HepG2 (cell line): ENCODE data around the gene CAPZB. TPM values are rescaled to one million over a fixed set of nuclear protein-coding genes. Genes with fewer than 3 reads are reported as not detected.

ENCODE experiments used
- ATAC-seq: fragments of 200-7000 bp; cut with Tn5 transposase; 3 replicates; pipeline ENCODE4 v1.9.1; 2020; ENCODE audit warnings: mild to moderate bottlenecking, moderate library complexity
- BruUV-seq: library from RNA; stranded (reverse); fragments of 400-500 nt; replicated peaks from 2 replicates; lab custom pipeline; 2021; lab: Mats Ljungman, UMichigan
- CTCF ChIA-PET: fragments of 300-600 bp; formaldehyde crosslinking; extraction: SDS; loops from one replicate; lab custom pipeline; 2021; ENCODE audit warnings: low total read pairs, inconsistent platforms, low intra/inter-chr PET ratio; lab: Yijun Ruan, JAX
- POLR2A ChIA-PET: fragments of 350-600 bp; sonication (Branson Sonifier 250); formaldehyde crosslinking; loops from one replicate; lab custom pipeline; 2020; ENCODE audit warnings: antibody characterized with exemption, inconsistent platforms; lab: Yijun Ruan, JAX
- DNase-seq: peaks from one replicate; pipeline ENCODE4 v3.0.0-alpha.2; 2015; ENCODE audit warnings: low spot score
- FAIRE-seq: peaks from 3 replicates; lab custom pipeline; 2011; peaks lifted over from hg19 to GRCh38; lab: Jason Lieb, UNC
- H2AFZ ChIP-seq: one replicate; pipeline ENCODE4 v1.6.1; 2011; ENCODE audit warnings: low read length, inconsistent platforms
- H3K27ac ChIP-seq: fragments of 300-600 bp; 3 replicates; pipeline ENCODE4 v1.8.0; 2011; ENCODE audit warnings: mixed run types, mild to moderate bottlenecking, mixed read lengths, low read length, inconsistent platforms; ENCODE audit not compliant: insufficient read depth; ENCODE audit errors: extremely low read length
- H3K27me3 ChIP-seq, 2 experiments: fragments of 200-600 bp in 1 of 2; 2 replicates in 1 of 2; 3 replicates in 1 of 2; pipeline versions ENCODE4 v1.6.0 to v1.8.0; 2011; ENCODE audit warnings: low read length in 2 of 2, mild to moderate bottlenecking in 2 of 2, moderate library complexity in 2 of 2, inconsistent platforms in 1 of 2; ENCODE audit not compliant: insufficient read depth in 2 of 2, control insufficient read depth in 1 of 2
- H3K36me3 ChIP-seq, 2 experiments: fragments of 200-600 bp in 1 of 2; replicated peaks in 1 of 2; 2 replicates in 1 of 2; 3 replicates in 1 of 2; pipeline versions ENCODE4 v1.5.1 to v1.8.0; 2011; ENCODE audit warnings: low read length in 2 of 2, inconsistent platforms in 1 of 2; ENCODE audit not compliant: insufficient read depth in 2 of 2, control insufficient read depth in 1 of 2
- H3K4me1 ChIP-seq: 2 replicates; pipeline ENCODE4 v1.5.1; 2012; ENCODE audit warnings: low read length, inconsistent platforms; ENCODE audit not compliant: insufficient read depth
- H3K4me2 ChIP-seq: 2 replicates; pipeline ENCODE4 v1.6.0; 2011; ENCODE audit warnings: low read depth, low read length, inconsistent platforms
- H3K4me3 ChIP-seq, 3 experiments: fragments of 200-600 bp in 1 of 3; sonication (generic), shearing (Covaris generic) in 1 of 3; replicated peaks in 1 of 3; 2 replicates each; pipeline ENCODE4 v1.5.1; 2011 to 2016; ENCODE audit warnings: low read length in 3 of 3, inconsistent platforms in 2 of 3, low read depth in 2 of 3, mild to moderate bottlenecking in 2 of 3, control low read depth in 1 of 3, mixed read lengths in 1 of 3; ENCODE audit not compliant: insufficient read depth in 1 of 3
- H3K79me2 ChIP-seq: one replicate; pipeline ENCODE4 v1.6.1; 2011; ENCODE audit warnings: low read length, inconsistent platforms; ENCODE audit not compliant: insufficient read depth
- H3K9ac ChIP-seq: 2 replicates; pipeline ENCODE4 v1.6.0; 2011; ENCODE audit warnings: mild to moderate bottlenecking, low read depth, low read length, inconsistent platforms; ENCODE audit not compliant: insufficient read depth
- H3K9me3 ChIP-seq: 2 replicates; pipeline ENCODE4 v1.5.1; 2012; ENCODE audit warnings: mild to moderate bottlenecking, low read length
- H4K20me1 ChIP-seq: 2 replicates; pipeline ENCODE4 v1.6.0; 2011; ENCODE audit warnings: inconsistent platforms, mild to moderate bottlenecking, low read length, moderate library complexity; ENCODE audit not compliant: insufficient read depth
- CHCHD3 ChIP-seq: sonication (generic); formaldehyde crosslinking; IDR thresholded peaks from 2 replicates; pipeline ENCODE4 v1.8.0; 2022; ENCODE audit warnings: mild to moderate bottlenecking, missing genetic modification reagents, moderate library complexity
- ESRRA ChIP-seq: sonication (generic); formaldehyde crosslinking; IDR thresholded peaks from 2 replicates; pipeline ENCODE4 v1.5.1; 2020; ENCODE audit warnings: mild to moderate bottlenecking, low read depth, missing genetic modification reagents
- GFI1 ChIP-seq: sonication (generic); formaldehyde crosslinking; IDR thresholded peaks from 2 replicates; pipeline ENCODE4 v1.5.0; 2020; ENCODE audit warnings: missing genetic modification reagents, mild to moderate bottlenecking, borderline replicate concordance
- HIVEP1 ChIP-seq: sonication (generic); formaldehyde crosslinking; IDR thresholded peaks from 2 replicates; pipeline ENCODE4 v1.4.0; 2020; ENCODE audit warnings: mild to moderate bottlenecking, missing genetic modification reagents
- KDM4B ChIP-seq: sonication (generic); formaldehyde crosslinking; IDR thresholded peaks from 2 replicates; pipeline ENCODE4 v1.4.0; 2020; ENCODE audit warnings: missing genetic modification reagents
- KDM6A ChIP-seq: IDR thresholded peaks from 2 replicates; pipeline ENCODE4 v1.6.1; 2016; ENCODE audit warnings: low read depth
- MTA3 ChIP-seq: sonication (generic); formaldehyde crosslinking; IDR thresholded peaks from 2 replicates; pipeline ENCODE4 v1.4.0; 2020; ENCODE audit warnings: missing genetic modification reagents
- MXI1 ChIP-seq: IDR thresholded peaks from 3 replicates; pipeline ENCODE4 v1.6.1; 2012; ENCODE audit warnings: low read depth, low read length, inconsistent platforms, borderline replicate concordance
- RFXANK ChIP-seq: IDR thresholded peaks from 2 replicates; pipeline ENCODE4 v1.6.1; 2016
- SRSF4 ChIP-seq: fragments of 200-400 bp; formaldehyde crosslinking; IDR thresholded peaks from one replicate; pipeline ENCODE4 v1.6.1; 2018; ENCODE audit warnings: mild to moderate bottlenecking, low read depth, low read length, moderate library complexity; ENCODE audit not compliant: poor library complexity, severe bottlenecking
- TEAD3 ChIP-seq: optimal IDR thresholded peaks from 2 replicates; pipeline ENCODE3; 2016; ENCODE audit warnings: borderline replicate concordance
- ZC3H13 ChIP-seq: sonication (generic); formaldehyde crosslinking; IDR thresholded peaks from 2 replicates; pipeline ENCODE4 v1.8.1; 2023; ENCODE audit warnings: mild to moderate bottlenecking, missing genetic modification reagents, moderate library complexity
- WGBS: methylation state at CpG from one replicate; pipeline ENCODE4 v1.1.6; 2017; ENCODE audit warnings: low lambda C conversion rate; 5-methylcytosine and 5-hydroxymethylcytosine counted together
- in situ Hi-C: cut with HindIII; loops from 2 replicates; pipeline ENCODE4 v1.10.0; 2017; ENCODE audit warnings: low pct_unique_long_range_greater_than_20kb; ENCODE audit not compliant: extremely low pct_ligation_motif_present
- intact Hi-C: fragments of 100-400 bp; cut with micrococcal nuclease; formaldehyde crosslinking; loops from one replicate; pipeline ENCODE4 v1.10.0; 2022; ENCODE audit not compliant: unreplicated experiment
- polyA plus RNA-seq, 8 experiments: library from polyadenylated mRNA; depleted of rRNA in 3 of 8; stranded (reverse) in 7 of 8; unstranded in 1 of 8; fragments of >200 nt; fragmentation: Illumina TruSeq in 4 of 8; extraction: Trizol in 4 of 8; gene quantifications; 2 replicates each; pipeline versions ENCODE4 v1.2.1 to v1.2.3, GENCODE V29; 2011 to 2016; ENCODE audit warnings: low read depth in 4 of 8, missing spikeins in 1 of 8, mixed read lengths in 1 of 8; ENCODE audit not compliant: insufficient read depth in 1 of 8
- total RNA-seq, 5 experiments: library from RNA; depleted of rRNA; stranded (reverse); fragments of >200 nt; fragmentation: Illumina TruSeq; extraction: Trizol; gene quantifications; 2 replicates each; pipeline ENCODE4 v1.2.3, GENCODE V29; 2016; ENCODE audit warnings: low read depth in 1 of 5
- TF ChIP-seq, protein P1 (sequence below): sonication (generic); formaldehyde crosslinking; IDR thresholded peaks from 2 replicates; pipeline ENCODE4 v1.5.0; 2020; ENCODE audit warnings: mild to moderate bottlenecking, low read depth, missing genetic modification reagents, borderline replicate concordance
- TF ChIP-seq, protein P2 (sequence below): sonication (generic); formaldehyde crosslinking; IDR thresholded peaks from 2 replicates; pipeline ENCODE4 v1.9.0; 2021; ENCODE audit warnings: missing genetic modification reagents, borderline replicate concordance
- TF ChIP-seq, protein P3 (sequence below): sonication (generic); formaldehyde crosslinking; IDR thresholded peaks from 2 replicates; pipeline ENCODE4 v1.5.0; 2020; ENCODE audit warnings: mild to moderate bottlenecking, missing genetic modification reagents

The CAPZB gene
- total and polyA plus RNA-seq, 2 of the 13 experiments (the other 11 are each of a cell fraction or from before 2014, with no cell fraction given), result 58.9 to 76.9 TPM

DNA sequence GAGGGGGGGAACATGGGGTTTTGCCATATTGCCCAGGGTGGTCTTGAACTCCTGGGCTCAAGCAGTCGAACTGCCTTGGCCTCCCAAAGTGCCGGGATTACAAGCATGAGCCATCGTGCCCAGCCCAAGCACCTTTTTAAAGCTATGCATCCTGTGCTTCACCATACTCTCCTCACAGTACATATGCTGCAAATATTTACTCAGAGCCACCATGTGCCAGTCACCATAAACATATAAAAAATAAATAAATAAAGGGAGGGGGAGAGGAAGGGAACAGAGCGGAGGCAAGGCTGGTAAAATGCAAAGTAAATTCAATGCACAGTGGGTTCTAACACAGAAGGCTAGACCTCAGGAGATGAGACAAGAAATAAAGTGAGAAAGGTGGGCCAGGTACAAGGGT lies 64.7 kb downstream of the CAPZB start:
- ATAC-seq (no peak), DNase-seq (no peak), FAIRE-seq (no peak)
- Histone ChIP-seq H3K79me2 (peaks cover 56% of the 10 kb centered on the region), H2AFZ (no peak overlapping the region), H3K4me1 (peaks cover 43% of the 10 kb centered on the region), H3K4me3 (no peak overlapping the region), H3K9ac (no peak overlapping the region), H3K27ac (no peak overlapping the region), H3K4me2 (no peak overlapping the region), H4K20me1 (peaks cover 10% of the 10 kb centered on the region; the same call in 1 of the 2 replicates), H3K9me3 (no peaks in the 10 kb centered on the region), H3K27me3 (no peaks in the 10 kb centered on the region), H3K36me3 (peaks cover 14 to 39% of the 10 kb centered on the region in 2 experiments; a peak in 4 of 5 replicates)
- no TSS peak for BruUV-seq
- ChIA-PET POLR2A (interaction anchor here (0.6 kb wide), 1 partner anchor 108 kb away, joined by 3 read pairs; no protein-coding TSS in a partner anchor), CTCF (no interaction called here)
- in situ Hi-C loops (no loop called here), intact Hi-C loops (no loop called here)
- TF ChIP-seq KDM4B (CRISPR knock-in tag), result no peak
- TF ChIP-seq GFI1 (CRISPR knock-in tag), result no peak
- no peak for TF ChIP-seq CHCHD3 (CRISPR knock-in tag)
- TF ChIP-seq SRSF4, result no peak
- TF ChIP-seq KDM6A (CRISPR knock-in tag), result no peak
- no peak for TF ChIP-seq TEAD3
- TF ChIP-seq HIVEP1 (CRISPR knock-in tag), result no peak
- TF ChIP-seq, protein P1, sequence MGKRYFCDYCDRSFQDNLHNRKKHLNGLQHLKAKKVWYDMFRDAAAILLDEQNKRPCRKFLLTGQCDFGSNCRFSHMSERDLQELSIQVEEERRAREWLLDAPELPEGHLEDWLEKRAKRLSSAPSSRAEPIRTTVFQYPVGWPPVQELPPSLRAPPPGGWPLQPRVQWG, result no peak
- TF ChIP-seq ZC3H13 (CRISPR knock-in tag), result no peak
- TF ChIP-seq RFXANK (CRISPR knock-in tag), result no peak
- WGBS, result 98% methylated on average over 4 of the region's 4 CpGs

DNA sequence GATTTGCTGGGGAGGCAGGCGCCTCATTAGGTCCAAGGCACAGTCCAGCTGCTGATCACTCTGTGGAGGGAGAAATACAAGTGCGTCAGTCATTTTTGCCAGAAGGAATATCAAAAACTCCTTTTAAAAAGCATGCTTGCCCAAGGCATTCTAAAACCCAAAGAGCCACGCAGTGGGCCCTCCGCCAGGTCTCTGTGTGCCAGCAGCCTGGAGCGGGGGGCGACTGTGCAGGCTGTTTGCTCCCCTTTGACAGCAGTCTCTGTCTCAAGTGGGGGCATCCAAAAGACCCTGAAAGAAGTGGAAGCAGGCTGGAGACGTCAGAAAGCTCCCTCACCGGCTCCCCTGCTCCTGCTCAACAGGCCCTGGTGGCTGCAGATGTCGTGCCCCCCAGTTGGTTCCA lies 65.6 kb downstream of the CAPZB start:
- H3K36me3 ChIP-seq, result peaks cover 14 to 45% of the 10 kb centered on the region in 2 experiments; a peak in 4 of 5 replicates
- no peak overlapping the region for H3K4me3 ChIP-seq
- peaks cover 34% of the 10 kb centered on the region for H3K4me1 ChIP-seq
- DNase-seq (no peak), ATAC-seq (no peak), FAIRE-seq (no peak)
- H3K9me3 ChIP-seq, result no peaks in the 10 kb centered on the region
- ChIA-PET POLR2A (no interaction called here), CTCF (no interaction called here)
- H3K27ac ChIP-seq, result no peak overlapping the region
- no peak overlapping the region for H3K9ac ChIP-seq
- H4K20me1 ChIP-seq, result peaks cover 5% of the 10 kb centered on the region; the same call in 1 of the 2 replicates
- WGBS, result 97% methylated on average over 8 of the region's 9 CpGs
- H3K27me3 ChIP-seq, result no peaks in the 10 kb centered on the region
- BruUV-seq, result no TSS peak
- intact Hi-C loops, result no loop called here
- in situ Hi-C loops, result no loop called here
- H3K4me2 ChIP-seq, result no peak overlapping the region
- no peak overlapping the region for H2AFZ ChIP-seq
- H3K79me2 ChIP-seq, result peaks cover 54% of the 10 kb centered on the region
- TF ChIP-seq, protein P2, sequence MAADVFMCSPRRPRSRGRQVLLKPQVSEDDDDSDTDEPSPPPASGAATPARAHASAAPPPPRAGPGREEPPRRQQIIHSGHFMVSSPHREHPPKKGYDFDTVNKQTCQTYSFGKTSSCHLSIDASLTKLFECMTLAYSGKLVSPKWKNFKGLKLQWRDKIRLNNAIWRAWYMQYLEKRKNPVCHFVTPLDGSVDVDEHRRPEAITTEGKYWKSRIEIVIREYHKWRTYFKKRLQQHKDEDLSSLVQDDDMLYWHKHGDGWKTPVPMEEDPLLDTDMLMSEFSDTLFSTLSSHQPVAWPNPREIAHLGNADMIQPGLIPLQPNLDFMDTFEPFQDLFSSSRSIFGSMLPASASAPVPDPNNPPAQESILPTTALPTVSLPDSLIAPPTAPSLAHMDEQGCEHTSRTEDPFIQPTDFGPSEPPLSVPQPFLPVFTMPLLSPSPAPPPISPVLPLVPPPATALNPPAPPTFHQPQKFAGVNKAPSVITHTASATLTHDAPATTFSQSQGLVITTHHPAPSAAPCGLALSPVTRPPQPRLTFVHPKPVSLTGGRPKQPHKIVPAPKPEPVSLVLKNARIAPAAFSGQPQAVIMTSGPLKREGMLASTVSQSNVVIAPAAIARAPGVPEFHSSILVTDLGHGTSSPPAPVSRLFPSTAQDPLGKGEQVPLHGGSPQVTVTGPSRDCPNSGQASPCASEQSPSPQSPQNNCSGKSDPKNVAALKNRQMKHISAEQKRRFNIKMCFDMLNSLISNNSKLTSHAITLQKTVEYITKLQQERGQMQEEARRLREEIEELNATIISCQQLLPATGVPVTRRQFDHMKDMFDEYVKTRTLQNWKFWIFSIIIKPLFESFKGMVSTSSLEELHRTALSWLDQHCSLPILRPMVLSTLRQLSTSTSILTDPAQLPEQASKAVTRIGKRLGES (CRISPR knock-in tag), result no peak
- TF ChIP-seq MXI1, result no peak
- no peak for TF ChIP-seq MTA3 (CRISPR knock-in tag)
- TF ChIP-seq ESRRA (CRISPR knock-in tag), result no peak
- TF ChIP-seq, protein P3, sequence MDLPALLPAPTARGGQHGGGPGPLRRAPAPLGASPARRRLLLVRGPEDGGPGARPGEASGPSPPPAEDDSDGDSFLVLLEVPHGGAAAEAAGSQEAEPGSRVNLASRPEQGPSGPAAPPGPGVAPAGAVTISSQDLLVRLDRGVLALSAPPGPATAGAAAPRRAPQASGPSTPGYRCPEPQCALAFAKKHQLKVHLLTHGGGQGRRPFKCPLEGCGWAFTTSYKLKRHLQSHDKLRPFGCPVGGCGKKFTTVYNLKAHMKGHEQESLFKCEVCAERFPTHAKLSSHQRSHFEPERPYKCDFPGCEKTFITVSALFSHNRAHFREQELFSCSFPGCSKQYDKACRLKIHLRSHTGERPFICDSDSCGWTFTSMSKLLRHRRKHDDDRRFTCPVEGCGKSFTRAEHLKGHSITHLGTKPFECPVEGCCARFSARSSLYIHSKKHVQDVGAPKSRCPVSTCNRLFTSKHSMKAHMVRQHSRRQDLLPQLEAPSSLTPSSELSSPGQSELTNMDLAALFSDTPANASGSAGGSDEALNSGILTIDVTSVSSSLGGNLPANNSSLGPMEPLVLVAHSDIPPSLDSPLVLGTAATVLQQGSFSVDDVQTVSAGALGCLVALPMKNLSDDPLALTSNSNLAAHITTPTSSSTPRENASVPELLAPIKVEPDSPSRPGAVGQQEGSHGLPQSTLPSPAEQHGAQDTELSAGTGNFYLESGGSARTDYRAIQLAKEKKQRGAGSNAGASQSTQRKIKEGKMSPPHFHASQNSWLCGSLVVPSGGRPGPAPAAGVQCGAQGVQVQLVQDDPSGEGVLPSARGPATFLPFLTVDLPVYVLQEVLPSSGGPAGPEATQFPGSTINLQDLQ, result no peak
